Dendritic cell treated with granulocyte-macrophage colony-stimulating factor and Interleukin-4, amounts not matched to agents 40 ng/mL and 50 ng/mL, for 4 days (primary cell): Measurements from ENCODE around the gene BBS2.

ENCODE experiments used
- H3K27ac Mint-ChIP-seq: one replicate; pipeline ENCODE4 v1.8.0; 2022; ENCODE audit warnings: mild to moderate bottlenecking, mixed read lengths
- H3K27me3 Mint-ChIP-seq: one replicate; pipeline ENCODE4 v1.8.0; 2022; ENCODE audit warnings: mild to moderate bottlenecking, mixed read lengths
- H3K36me3 Mint-ChIP-seq: one replicate; pipeline ENCODE4 v1.8.0; 2022; ENCODE audit warnings: low read depth, mixed read lengths
- H3K4me1 Mint-ChIP-seq: one replicate; pipeline ENCODE4 v1.8.0; 2022; ENCODE audit warnings: low read depth, mixed read lengths
- H3K4me3 Mint-ChIP-seq: one replicate; pipeline ENCODE4 v1.8.0; 2022; ENCODE audit warnings: mild to moderate bottlenecking, moderate library complexity, mixed read lengths
- H3K9me3 Mint-ChIP-seq: one replicate; pipeline ENCODE4 v1.8.0; 2022; ENCODE audit warnings: mixed read lengths
- intact Hi-C: fragments of 100-400 bp; cut with micrococcal nuclease; formaldehyde crosslinking; loops from one replicate; pipeline ENCODE4 v1.15.0; 2022

Gene BBS2

DNA sequence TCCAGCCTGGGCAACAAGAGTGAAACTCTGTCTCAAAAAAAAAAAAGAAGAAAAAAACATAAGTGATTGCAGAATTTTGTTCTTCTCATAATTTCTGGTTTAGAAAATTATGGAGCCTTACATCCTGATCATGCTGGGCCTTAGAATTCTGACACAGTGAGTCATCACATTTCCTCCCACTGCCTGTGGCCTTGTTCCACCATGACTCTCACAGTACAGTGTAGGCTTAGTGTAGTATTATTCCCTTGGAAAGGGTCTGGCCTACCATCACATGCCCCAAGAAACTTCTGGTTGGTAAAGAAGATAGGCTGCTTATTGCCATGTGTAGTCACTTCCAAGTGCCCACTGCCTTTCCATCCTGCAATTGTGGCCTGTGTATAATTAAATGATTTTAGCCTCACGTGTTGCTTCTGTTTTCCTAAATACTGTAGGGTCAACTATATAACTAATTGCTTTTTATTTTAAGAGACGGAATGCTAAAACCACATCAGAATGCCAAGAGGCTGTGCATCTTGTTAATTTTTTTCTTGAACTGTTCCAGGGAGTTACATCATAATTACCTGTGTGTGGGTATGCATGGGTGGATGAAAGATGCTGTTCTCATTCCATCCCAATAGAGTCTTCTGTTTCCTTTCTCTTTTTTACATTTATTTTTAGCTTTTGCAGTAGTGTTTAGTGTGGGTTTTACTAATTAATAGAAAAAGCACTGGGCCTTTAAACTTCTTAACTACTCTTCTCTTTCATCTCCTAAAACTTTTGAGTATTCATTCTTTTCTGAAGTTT is 42.5 kb downstream of the BBS2 start:
- intact Hi-C loops: no loop called here
- no peaks in the 10 kb centered on the region for H3K9me3 Mint-ChIP-seq
- H3K27ac Mint-ChIP-seq: no peak overlapping the region
- peaks cover 72% of the 10 kb centered on the region for H3K36me3 Mint-ChIP-seq
- H3K4me1 Mint-ChIP-seq: no peaks in the 10 kb centered on the region
- no peaks in the 10 kb centered on the region for H3K27me3 Mint-ChIP-seq
- H3K4me3 Mint-ChIP-seq: no peak overlapping the region

DNA sequence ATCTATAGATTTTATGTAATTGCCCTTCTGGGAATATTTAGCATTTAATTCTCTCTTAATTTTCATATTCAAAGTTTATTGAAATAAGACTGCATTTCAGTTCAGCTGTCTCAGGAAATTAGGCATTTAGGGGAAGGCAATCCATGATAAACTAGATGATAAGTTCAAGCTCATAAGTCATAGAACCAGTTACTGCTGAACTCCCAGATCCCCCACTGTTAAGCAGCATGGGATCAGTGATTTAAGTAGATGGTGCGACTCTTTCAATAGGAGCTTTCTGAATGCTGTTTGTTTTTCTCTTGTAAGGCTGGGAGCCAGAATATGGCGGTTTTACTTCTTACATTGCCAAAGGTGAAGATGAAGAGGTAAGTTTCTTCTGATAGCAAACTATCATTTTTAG is 44.6 kb downstream of the BBS2 start:
- Mint-ChIP-seq H3K36me3 (peaks cover 87% of the 10 kb centered on the region), H3K4me3 (no peak overlapping the region), H3K27me3 (no peaks in the 10 kb centered on the region), H3K9me3 (no peaks in the 10 kb centered on the region), H3K27ac (no peak overlapping the region), H3K4me1 (no peaks in the 10 kb centered on the region)
- intact Hi-C loops: no loop called here

DNA sequence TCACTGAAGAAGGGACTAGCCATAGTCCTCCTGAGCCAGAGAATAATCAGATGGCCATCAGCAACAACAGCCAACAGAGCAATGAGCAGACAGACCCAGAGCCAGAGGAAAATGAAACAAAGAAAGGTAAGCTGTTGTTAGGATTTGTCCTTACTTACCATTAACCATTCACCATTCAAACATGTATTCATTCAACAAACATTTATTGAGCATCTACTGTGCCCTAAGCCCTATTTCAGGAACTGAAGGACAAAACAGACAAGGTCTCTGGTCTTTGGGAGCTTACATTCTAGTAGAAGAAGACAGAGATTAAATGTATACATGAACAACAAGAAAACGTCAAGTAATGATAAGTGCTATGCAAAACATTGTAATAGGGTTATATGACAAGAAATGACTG is 49.2 kb downstream of the BBS2 start:
- Mint-ChIP-seq H3K27ac (no peak overlapping the region), H3K36me3 (peaks cover 97% of the 10 kb centered on the region), H3K4me1 (no peaks in the 10 kb centered on the region), H3K9me3 (no peaks in the 10 kb centered on the region), H3K27me3 (no peaks in the 10 kb centered on the region), H3K4me3 (no peak overlapping the region)
- intact Hi-C loops: no loop called here

DNA sequence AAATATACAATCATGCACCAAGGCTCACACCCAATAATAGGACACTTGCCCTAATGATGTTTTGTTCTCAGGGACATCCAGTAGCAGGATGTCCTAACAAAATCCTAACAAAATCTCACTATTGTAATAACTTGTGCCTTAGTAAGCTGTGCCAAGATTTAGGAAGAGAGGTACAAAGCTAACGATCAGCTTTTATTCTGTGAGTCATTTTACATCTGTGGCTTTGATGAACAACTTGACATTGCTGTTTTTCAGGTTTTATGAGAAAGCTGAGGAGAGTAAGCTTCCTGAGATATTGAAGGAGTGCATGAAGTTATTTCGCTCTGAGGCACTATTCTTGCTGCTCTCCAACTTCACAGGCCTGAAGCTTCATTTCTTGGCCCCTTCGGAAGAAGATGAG is 49.6 kb downstream of the BBS2 start:
- Mint-ChIP-seq H3K9me3 (no peaks in the 10 kb centered on the region), H3K36me3 (peaks cover 97% of the 10 kb centered on the region), H3K27me3 (no peaks in the 10 kb centered on the region), H3K4me1 (no peaks in the 10 kb centered on the region), H3K27ac (no peak overlapping the region), H3K4me3 (no peak overlapping the region)
- intact Hi-C loops: no loop called here

DNA sequence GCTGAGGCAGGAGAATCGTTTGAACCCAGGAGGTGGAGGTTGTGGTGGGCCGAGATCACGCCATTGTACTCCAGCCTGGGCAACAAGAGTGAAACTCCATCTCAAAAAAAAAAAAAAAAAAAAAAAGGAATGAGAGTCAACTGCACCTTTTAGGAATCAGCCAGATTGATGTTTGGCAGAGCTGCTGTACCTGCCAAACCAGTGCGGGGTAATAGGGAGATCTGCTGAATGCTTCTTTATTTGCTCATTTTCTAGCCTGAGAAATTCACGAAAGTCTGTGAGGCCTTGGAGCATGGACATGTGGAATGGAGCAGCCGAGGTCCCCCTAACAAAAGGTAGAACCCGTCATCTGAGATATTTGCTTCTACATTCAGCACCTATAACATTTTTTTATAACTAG is 50.1 kb downstream of the BBS2 start:
- H3K27ac Mint-ChIP-seq: no peak overlapping the region
- no peaks in the 10 kb centered on the region for H3K9me3 Mint-ChIP-seq
- intact Hi-C loops: no loop called here
- no peak overlapping the region for H3K4me3 Mint-ChIP-seq
- no peaks in the 10 kb centered on the region for H3K4me1 Mint-ChIP-seq
- H3K27me3 Mint-ChIP-seq: no peaks in the 10 kb centered on the region
- peaks cover 97% of the 10 kb centered on the region for H3K36me3 Mint-ChIP-seq

DNA sequence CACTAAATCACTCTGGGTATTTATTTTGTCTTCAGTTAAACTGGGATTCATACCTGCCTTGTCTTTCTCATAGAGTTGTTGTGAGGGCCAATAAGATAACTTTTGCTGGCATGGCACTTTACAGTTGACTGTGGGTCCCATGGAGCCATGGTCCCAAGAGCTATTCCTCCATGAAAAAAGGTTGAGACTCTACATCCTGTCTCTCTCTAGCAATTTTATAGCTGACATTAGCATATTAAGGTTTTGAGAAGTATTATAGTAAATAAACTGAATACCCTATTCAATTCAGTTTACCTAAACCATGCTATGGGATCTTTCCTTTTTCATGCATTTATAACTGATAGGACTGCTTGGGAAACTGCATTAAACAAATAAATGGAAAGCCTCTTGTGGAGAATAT is 51.0 kb downstream of the BBS2 start:
- no peaks in the 10 kb centered on the region for H3K9me3 Mint-ChIP-seq
- H3K27ac Mint-ChIP-seq: no peak overlapping the region
- intact Hi-C loops: no loop called here
- H3K27me3 Mint-ChIP-seq: no peaks in the 10 kb centered on the region
- no peak overlapping the region for H3K4me3 Mint-ChIP-seq
- no peaks in the 10 kb centered on the region for H3K4me1 Mint-ChIP-seq
- peaks cover 99% of the 10 kb centered on the region for H3K36me3 Mint-ChIP-seq

DNA sequence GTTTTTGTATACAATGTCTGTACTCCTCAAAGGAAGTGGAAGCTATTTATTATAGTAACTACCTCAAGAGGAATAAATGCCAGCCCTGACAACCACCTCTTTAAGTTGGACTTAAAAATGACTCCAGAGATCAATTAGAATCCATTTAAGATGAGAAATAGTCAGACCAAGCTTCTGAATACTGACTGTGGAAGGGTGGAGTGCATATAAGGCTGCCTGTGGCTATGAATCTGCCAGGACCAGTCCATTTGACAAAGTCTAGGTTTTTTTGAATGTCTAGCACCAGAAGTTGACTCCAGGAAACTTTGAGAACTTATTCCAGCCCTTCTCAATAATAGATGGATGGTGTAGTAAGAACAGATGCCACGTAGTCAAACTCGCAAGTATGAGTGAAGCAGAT is 53.5 kb downstream of the BBS2 start:
- H3K4me1 Mint-ChIP-seq: no peaks in the 10 kb centered on the region
- H3K27me3 Mint-ChIP-seq: no peaks in the 10 kb centered on the region
- no peak overlapping the region for H3K27ac Mint-ChIP-seq
- peaks cover 97% of the 10 kb centered on the region for H3K36me3 Mint-ChIP-seq
- no peaks in the 10 kb centered on the region for H3K9me3 Mint-ChIP-seq
- H3K4me3 Mint-ChIP-seq: no peak overlapping the region
- intact Hi-C loops: no loop called here

DNA sequence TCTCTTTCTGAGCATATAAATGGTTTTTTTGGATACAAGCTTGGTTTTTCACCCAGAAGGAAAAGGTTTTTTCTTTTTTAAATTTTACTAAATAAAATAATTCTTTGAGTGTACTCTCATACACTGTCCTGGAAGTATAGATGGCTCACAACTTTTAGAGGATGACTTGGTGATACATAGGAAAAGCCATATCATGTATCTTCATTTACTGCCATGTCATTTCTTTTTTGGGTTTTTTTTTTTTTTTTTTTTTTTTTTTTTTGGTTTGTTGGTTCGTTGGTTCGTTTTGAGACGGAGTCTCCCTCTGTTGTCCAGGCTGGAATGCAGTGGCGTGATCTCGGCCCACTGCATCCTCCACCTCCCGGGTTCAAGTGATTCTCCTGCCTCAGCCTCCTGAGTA is 56.7 kb downstream of the BBS2 start:
- no peaks in the 10 kb centered on the region for H3K9me3 Mint-ChIP-seq
- intact Hi-C loops: no loop called here
- peaks cover 90% of the 10 kb centered on the region for H3K36me3 Mint-ChIP-seq
- H3K27me3 Mint-ChIP-seq: no peaks in the 10 kb centered on the region
- no peaks in the 10 kb centered on the region for H3K4me1 Mint-ChIP-seq
- H3K4me3 Mint-ChIP-seq: no peak overlapping the region
- no peak overlapping the region for H3K27ac Mint-ChIP-seq

DNA sequence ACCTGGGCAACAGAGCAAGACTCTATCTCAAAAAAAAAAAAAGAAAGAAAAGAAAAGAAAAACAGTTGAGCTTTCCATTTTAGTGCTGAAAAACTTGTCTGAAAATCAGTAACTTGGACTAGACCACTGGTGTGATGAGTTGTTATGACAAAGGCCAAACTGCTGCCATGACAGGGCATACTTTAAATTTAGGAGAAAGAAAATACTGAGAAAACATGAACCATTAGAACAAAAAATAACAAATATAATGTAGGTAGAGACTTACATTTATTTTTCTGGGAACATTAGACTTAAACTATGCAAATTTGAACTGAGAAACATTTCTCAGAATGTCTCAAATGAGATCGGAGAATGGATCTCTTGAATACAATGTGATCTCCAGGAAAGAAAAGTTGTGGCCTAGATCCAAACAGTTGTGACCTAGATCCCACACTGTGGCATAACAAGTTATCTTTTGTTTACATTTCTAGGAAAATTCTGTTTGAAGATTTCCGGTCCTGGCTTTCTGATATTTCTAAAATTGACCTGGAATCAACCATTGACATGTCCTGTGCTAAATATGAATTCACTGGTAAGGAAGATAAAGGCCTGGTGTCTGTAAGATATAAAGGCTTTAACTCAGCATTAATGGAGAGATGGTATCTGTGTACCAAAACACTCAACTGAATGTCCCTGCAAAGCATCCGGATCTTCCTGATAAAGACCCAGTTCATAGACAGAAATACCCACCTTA is 57.6 kb downstream of the BBS2 start:
- Mint-ChIP-seq H3K9me3 (no peaks in the 10 kb centered on the region), H3K4me1 (no peaks in the 10 kb centered on the region), H3K27ac (no peak overlapping the region), H3K4me3 (no peak overlapping the region), H3K27me3 (no peaks in the 10 kb centered on the region), H3K36me3 (peaks cover 90% of the 10 kb centered on the region)
- intact Hi-C loops: no loop called here

DNA sequence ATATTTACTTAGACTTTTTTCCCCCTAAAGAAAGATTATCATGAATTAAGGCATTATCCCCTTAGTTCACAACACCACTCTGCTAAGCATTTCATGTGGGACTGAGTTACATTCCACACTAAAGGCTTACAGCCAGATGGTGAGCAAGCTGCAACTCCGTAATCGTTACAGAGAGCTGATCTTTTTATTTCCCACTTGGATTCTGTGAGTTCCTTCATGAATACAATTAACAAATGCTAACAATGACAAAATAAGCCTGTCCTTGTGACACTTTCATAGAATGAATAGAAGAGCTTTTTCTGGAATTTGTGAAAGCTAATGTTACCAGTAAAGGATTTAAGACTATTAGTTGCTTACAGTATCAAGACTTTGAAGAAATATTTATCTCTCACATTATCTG is 59.7 kb downstream of the BBS2 start:
- H3K9me3 Mint-ChIP-seq: no peaks in the 10 kb centered on the region
- H3K27ac Mint-ChIP-seq: no peak overlapping the region
- intact Hi-C loops: no loop called here
- H3K36me3 Mint-ChIP-seq: peaks cover 91% of the 10 kb centered on the region
- no peak overlapping the region for H3K4me3 Mint-ChIP-seq
- no peaks in the 10 kb centered on the region for H3K27me3 Mint-ChIP-seq
- H3K4me1 Mint-ChIP-seq: no peaks in the 10 kb centered on the region

DNA sequence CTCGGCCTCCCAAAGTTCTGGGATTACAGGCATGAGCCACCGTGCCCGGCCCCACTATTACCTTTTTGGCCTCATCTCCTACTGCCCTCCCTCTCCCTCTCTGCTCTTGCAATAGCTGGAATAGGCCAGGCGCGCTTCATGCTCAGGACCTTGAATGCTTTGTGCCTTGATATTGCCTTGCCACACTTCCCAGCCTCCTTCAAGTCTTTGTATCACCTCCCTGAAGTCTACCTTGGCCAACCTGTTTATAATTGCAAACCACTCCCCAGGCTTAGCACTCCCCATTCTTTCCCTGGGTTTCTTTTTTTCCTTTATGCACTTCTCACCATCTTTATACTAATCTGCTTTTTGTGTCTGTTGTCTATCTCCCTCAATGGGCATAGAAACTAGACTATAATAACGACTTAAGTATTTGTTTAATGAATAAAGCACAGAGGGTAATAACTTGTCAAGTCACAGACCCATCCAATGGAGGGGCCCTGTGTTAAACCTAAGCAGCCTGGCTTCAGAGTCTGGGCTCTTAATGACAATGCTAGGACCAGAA is 61.8 kb downstream of the BBS2 start:
- Mint-ChIP-seq H3K9me3 (no peaks in the 10 kb centered on the region), H3K27me3 (no peaks in the 10 kb centered on the region), H3K36me3 (peaks cover 90% of the 10 kb centered on the region), H3K27ac (no peak overlapping the region), H3K4me1 (no peaks in the 10 kb centered on the region), H3K4me3 (no peak overlapping the region)
- intact Hi-C loops: no loop called here

DNA sequence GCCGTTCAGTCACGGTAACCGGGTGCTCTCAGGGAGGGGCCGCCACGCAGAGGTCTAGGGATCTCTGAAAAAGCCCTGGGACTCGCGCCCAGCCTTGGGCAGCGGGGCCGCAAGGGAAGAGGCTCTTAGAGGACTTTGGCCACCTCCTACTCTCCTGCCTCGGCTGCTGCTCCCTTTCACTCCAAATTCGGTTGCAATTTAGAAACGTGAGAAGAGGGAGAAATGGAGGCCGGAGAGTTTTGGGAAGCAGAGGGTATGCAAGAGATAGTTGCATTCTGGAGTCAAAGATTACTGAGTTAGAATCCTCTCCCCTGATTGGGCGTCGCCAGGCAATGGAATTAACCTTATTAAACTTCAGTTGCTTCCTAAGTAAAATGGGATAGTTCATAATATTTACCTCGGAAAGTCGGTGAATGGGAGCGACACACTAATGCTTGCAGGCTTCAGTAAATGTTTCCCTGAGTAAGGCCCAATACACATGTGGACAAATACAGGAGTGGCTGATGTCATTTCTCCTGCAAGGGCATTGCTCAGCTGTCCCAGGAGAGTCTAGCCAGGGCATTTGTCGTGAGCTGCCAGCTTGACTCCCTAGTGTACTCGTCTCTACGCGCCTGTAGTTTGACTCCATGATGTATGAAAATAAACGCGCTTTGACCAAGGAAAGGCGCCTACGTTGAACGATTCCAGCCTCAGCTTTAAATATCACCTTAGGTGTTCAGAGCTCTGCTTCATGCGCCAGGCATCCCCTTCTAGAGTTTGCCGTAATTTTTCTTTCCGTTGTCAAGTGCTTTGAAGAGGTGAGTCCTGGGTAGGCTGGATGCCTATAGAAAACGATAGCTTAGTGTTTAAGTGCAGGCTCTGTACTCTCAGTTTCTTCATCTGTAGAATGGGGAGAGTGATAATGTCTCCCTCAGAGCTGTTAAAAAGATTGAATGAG is 67.8 kb downstream of the BBS2 start:
- Mint-ChIP-seq H3K36me3 (peaks cover 58% of the 10 kb centered on the region), H3K27ac (peak overlapping the region; percentile 87), H3K27me3 (no peaks in the 10 kb centered on the region), H3K4me3 (peak overlapping the region; percentile 89), H3K4me1 (peaks cover 29% of the 10 kb centered on the region), H3K9me3 (no peaks in the 10 kb centered on the region)
- intact Hi-C loops: loop anchor here (1.0 kb wide), 1 partner anchor 27 kb away; the partner anchor contains the start of gene AMFR

DNA sequence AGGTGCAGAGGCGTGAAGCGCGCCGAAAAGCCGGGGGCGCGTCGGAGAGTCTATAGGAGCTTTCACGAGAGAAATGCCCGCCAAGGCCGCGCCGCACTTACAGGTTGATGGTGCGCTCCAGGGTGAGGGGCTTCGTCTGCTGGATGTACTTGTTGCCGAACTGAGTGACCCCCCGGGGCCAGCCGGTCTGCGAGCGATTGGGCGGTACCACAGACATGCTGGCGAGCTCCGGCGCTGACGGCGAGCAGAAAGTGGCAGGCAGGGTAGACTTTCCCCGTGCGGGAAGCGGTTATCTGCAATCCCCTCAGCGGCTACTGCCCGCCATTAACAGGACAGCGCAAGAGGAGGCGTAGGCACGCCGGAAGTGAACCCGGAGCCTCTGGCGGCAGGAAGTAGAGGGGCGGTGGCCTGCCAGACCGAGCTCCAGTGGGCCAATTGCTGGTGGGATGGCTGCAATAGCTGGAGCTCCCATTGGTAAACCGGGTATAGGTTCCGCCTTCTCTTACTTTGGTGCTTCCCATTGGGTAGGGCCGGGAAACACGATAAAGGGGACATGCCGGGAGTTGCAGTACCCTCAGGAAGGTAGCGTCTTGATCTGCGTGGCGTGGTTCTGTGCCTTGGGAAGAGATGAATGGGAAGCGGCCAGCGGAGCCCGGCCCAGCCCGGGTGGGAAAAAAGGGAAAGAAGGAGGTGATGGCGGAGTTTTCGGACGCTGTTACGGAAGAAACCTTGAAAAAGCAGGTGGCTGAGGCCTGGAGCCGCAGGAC is 68.7 kb downstream of the BBS2 start, which contains the start of the genes NUDT21 and OGFOD1:
NUDT21 (minus strand) TSS at position 347 of the 767 bp plus-strand sequence; CDS start at position 217, 130 bp downstream.
OGFOD1 (plus strand) TSS at position 569 of the 767 bp plus-strand sequence; CDS start at position 628, 59 bp downstream.
- H3K4me3 Mint-ChIP-seq: peak within 1 kb of the TSS; percentile 89
- H3K36me3 Mint-ChIP-seq: peaks cover 53% of the 10 kb centered on the region
- no peaks in the 10 kb centered on the region for H3K27me3 Mint-ChIP-seq
- H3K27ac Mint-ChIP-seq: peak within 1 kb of the TSS; percentile 87
- intact Hi-C loops: loop anchor here (1.0 kb wide), 1 partner anchor 26 kb away; the partner anchor contains the start of gene AMFR
- peaks cover 29% of the 10 kb centered on the region for H3K4me1 Mint-ChIP-seq
- no peaks in the 10 kb centered on the region for H3K9me3 Mint-ChIP-seq
